Measurements from ENCODE around the gene PATZ1.

Gene PATZ1

GRCh38 chr22:31278151-31278621, 68.0 kb downstream of the PATZ1 start:
- WGBS = 91% methylated on average over 9 of the region's 9 CpGs
- Histone ChIP-seq H3K36me3 (ENCODE audit: insufficient read depth, low read length) (peaks cover 49% of the 10 kb centered on the region), H3K4me1 (ENCODE audit: insufficient read depth, low read length) (no peaks in the 10 kb centered on the region)

GRCh38 chr22:31277741-31278140, 68.4 kb downstream of the PATZ1 start:
- H3K4me3 ChIP-seq (ENCODE audit: low read length) = no peak overlapping the region
- H3K9me3 ChIP-seq (ENCODE audit: insufficient read depth, low read depth, low read length) = no peaks in the 10 kb centered on the region
- H3K27me3 ChIP-seq (ENCODE audit: insufficient read depth, low read length) = no peaks in the 10 kb centered on the region
- no peak overlapping the region for H3K9ac ChIP-seq (ENCODE audit: low read depth, low read length)
- peaks cover 52% of the 10 kb centered on the region for H3K36me3 ChIP-seq (ENCODE audit: insufficient read depth, low read length)
- 97% methylated on average over 5 of the region's 5 CpGs for WGBS
- no peak overlapping the region for H3K27ac ChIP-seq (ENCODE audit: low read depth, low read length)
- H3K4me1 ChIP-seq (ENCODE audit: insufficient read depth, low read length) = no peaks in the 10 kb centered on the region; the same call in 1 of the 2 replicates

More at GRCh38 chr22:31278151-31278621, 68.0 kb downstream of the PATZ1 start:
- H3K27ac ChIP-seq (ENCODE audit: low read depth, low read length) = no peak overlapping the region
- no peak overlapping the region for H3K4me3 ChIP-seq (ENCODE audit: low read length)
- H3K9me3 ChIP-seq (ENCODE audit: insufficient read depth, low read depth, low read length) = no peaks in the 10 kb centered on the region
- H3K27me3 ChIP-seq (ENCODE audit: insufficient read depth, low read length) = no peaks in the 10 kb centered on the region
- H3K9ac ChIP-seq (ENCODE audit: low read depth, low read length) = no peak overlapping the region

- peaks cover 2% of the 10 kb centered on the region; the same call in 1 of the 2 replicates for H3K4me1 ChIP-seq (ENCODE audit: insufficient read depth, low read length)
- 95% methylated on average over 69 of the region's 69 CpGs for WGBS
- no peak overlapping the region for H3K4me3 ChIP-seq (ENCODE audit: low read length)
- no peak overlapping the region for H3K27ac ChIP-seq (ENCODE audit: low read depth, low read length)
- H3K27me3 ChIP-seq (ENCODE audit: insufficient read depth, low read length) = no peaks in the 10 kb centered on the region
- H3K9me3 ChIP-seq (ENCODE audit: insufficient read depth, low read depth, low read length) = no peaks in the 10 kb centered on the region
- peaks cover 61% of the 10 kb centered on the region for H3K36me3 ChIP-seq (ENCODE audit: insufficient read depth, low read length)
- no peak overlapping the region for H3K9ac ChIP-seq (ENCODE audit: low read depth, low read length)
Measured at GRCh38 chr22:31276426-31277167, 69.5 kb downstream of the PATZ1 start.

Measured in HUES64 (cell line).